Astrocyte (in vitro differentiated cells and primary cell): ENCODE data around the gene PRKCE.

Experiments
- CTCF ChIP-seq: IDR thresholded peaks from 2 replicates; pipeline ENCODE4 v1.5.1; 2011; ENCODE audit warnings: low read depth, mild to moderate bottlenecking, inconsistent platforms, low read length, moderate library complexity; ENCODE audit not compliant: insufficient read depth
- EZH2 ChIP-seq: IDR thresholded peaks from 2 replicates; pipeline ENCODE4 v1.6.1; 2012; ENCODE audit warnings: mild to moderate bottlenecking, low read length, inconsistent platforms; ENCODE audit not compliant: insufficient read depth

GRCh38 chr2:45761635-45762034, 110.2 kb downstream of the PRKCE start:
- TF ChIP-seq CTCF (no peak), EZH2 (no peak)
